ENCODE data around the gene FGF2. TPM values are rescaled to one million over a fixed set of nuclear protein-coding genes. Genes with fewer than 3 reads are reported as not detected.
A peak's percentile ranks its signal among the peaks of the same experiment; 100 is the strongest.

FGF2 gene
- total RNA-seq, 4 donors from 2014 or later: 5.1 to 57.9 (median 33.5) TPM

DNA sequence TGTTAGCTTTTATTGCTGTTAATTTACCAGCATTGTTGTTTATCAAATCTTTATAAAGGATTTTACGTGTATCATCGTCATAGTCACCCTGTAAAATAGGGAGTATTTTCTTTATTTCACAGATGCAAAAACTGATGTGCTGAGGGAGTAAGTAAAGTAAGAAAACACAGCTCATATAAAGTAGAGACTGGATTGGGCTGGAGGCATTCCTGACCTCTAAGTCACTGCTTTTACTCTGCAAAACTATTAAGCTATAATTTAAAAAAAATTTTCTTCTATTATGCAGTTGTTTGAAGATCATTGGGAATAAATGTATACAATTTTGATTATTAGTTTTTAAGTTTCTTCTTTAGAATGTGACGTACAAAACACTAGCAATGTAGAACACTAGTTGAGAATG lies 49.8 kb downstream of the FGF2 start:
- DNase-seq: no peak
- H3K4me3 ChIP-seq: no peak overlapping the region
- no peaks in the 10 kb centered on the region for H3K27me3 ChIP-seq
- H3K4me1 ChIP-seq: peaks cover 0 to 5% of the 10 kb centered on the region in 2 donors
- no peak overlapping the region for H3K27ac ChIP-seq
- TF ChIP-seq, protein P1, sequence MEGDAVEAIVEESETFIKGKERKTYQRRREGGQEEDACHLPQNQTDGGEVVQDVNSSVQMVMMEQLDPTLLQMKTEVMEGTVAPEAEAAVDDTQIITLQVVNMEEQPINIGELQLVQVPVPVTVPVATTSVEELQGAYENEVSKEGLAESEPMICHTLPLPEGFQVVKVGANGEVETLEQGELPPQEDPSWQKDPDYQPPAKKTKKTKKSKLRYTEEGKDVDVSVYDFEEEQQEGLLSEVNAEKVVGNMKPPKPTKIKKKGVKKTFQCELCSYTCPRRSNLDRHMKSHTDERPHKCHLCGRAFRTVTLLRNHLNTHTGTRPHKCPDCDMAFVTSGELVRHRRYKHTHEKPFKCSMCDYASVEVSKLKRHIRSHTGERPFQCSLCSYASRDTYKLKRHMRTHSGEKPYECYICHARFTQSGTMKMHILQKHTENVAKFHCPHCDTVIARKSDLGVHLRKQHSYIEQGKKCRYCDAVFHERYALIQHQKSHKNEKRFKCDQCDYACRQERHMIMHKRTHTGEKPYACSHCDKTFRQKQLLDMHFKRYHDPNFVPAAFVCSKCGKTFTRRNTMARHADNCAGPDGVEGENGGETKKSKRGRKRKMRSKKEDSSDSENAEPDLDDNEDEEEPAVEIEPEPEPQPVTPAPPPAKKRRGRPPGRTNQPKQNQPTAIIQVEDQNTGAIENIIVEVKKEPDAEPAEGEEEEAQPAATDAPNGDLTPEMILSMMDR (IDR thresholded peaks at IDR 0.05): no peak
- TF ChIP-seq POLR2A (IDR thresholded peaks at IDR 0.05): no peak
- intact Hi-C loops (cut with DNase I; ENCODE audit: low total_unique reads): no loop called here
- H3K36me3 ChIP-seq: no peaks in the 10 kb centered on the region
- no peaks in the 10 kb centered on the region for H3K9me3 ChIP-seq

DNA sequence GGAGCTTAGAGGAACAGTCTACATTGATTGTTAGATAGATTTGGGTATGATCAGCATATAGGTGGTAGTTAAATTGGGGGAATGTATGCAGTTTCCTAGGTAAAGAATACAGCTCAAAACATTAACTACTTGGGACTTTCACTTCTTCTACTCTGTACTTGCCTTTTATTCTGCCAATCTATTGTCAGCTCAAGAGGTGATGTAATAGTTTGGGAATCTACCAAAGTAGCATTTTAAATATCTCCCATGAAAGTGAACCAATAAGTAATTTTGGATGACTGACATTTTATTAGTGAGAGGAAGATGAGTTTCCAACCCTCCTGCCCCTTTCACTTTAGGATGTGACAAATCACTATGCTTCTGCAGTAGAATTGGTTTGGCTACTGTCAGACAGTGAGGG lies 52.4 kb downstream of the FGF2 start:
- Histone ChIP-seq H3K4me1 (peaks cover 0 to under 1% of the 10 kb centered on the region in 2 donors), H3K9me3 (no peaks in the 10 kb centered on the region), H3K27ac (no peak overlapping the region), H3K4me3 (no peak overlapping the region), H3K27me3 (no peaks in the 10 kb centered on the region), H3K36me3 (no peaks in the 10 kb centered on the region)
- intact Hi-C loops (cut with DNase I; ENCODE audit: low total_unique reads): no loop called here
- no peak for DNase-seq
- TF ChIP-seq, protein P1 (IDR thresholded peaks at IDR 0.05): no peak
- no peak for TF ChIP-seq POLR2A (IDR thresholded peaks at IDR 0.05)

DNA sequence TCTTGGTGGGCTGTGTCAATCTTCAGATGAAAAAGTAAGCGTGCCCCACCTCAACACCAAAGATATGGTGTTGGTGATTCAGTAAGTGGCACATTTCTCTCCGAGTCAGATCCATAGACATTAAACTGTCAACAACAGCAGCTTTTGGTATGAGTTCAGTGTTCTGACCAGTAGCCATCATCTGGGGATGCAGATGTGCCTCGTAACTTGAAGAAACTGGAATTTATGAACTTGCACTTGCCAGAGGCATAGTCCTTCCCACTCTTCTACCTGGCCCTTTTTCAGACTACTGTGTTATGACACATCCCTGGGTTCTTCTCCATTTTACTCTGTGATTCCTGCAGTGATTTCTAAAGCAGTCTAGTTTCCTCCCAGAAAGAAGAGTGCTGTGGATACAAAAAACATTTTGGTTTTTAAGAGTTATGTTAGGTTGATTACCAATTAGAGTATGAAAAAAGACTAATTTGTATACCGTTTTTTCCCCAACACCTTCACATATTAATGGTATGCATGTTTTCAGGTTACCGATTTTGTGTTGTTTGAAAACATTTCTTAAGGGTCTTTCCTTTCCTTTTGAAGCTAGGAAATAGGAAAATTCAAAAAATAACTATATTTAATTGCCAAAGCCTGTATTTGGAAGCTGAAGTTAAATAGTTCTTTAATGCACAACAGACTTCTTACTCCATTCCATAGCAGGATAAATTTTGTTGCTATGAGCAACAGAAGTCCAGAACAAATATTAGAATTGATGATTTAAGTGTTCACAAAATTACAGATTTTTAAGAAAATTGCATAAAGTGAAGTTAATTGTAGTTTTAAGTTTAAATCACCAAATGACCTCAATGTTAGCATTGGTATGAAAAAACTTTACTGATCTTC lies 56.5 kb downstream of the FGF2 start:
- intact Hi-C loops (cut with DNase I; ENCODE audit: low total_unique reads): no loop called here

DNA sequence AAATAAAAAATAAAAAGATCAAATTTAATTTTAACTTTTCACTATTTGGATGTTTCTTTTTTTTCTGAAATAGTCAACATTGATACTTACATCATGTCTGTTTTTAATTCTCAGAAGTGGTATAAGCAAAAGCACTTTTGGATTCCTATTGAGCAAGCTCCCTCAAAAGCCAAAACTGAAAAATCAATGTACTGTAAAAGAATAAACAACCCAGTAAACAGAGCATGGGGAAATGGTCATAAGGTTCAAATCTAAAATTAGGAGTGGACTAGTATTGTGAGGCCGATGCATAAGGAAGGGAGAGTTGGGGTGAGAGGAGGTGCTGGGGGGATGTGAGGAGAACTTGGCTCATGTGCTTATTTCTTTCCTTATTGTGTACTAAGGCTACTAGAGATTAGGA lies 57.9 kb downstream of the FGF2 start:
- Histone ChIP-seq H3K27ac (no peak overlapping the region), H3K9me3 (no peaks in the 10 kb centered on the region), H3K4me3 (no peak overlapping the region), H3K27me3 (no peaks in the 10 kb centered on the region), H3K36me3 (no peaks in the 10 kb centered on the region), H3K4me1 (no peaks in the 10 kb centered on the region)
- TF ChIP-seq POLR2A (IDR thresholded peaks at IDR 0.05): no peak
- TF ChIP-seq, protein P1 (IDR thresholded peaks at IDR 0.05): no peak
- no peak for DNase-seq
- intact Hi-C loops (cut with DNase I; ENCODE audit: low total_unique reads): no loop called here

More for the DNA sequence above, 56.5 kb downstream of the FGF2 start:
- Histone ChIP-seq H3K36me3 (no peaks in the 10 kb centered on the region), H3K9me3 (no peaks in the 10 kb centered on the region), H3K4me3 (no peak overlapping the region), H3K27ac (no peak overlapping the region), H3K4me1 (no peaks in the 10 kb centered on the region), H3K27me3 (no peaks in the 10 kb centered on the region)
- TF ChIP-seq, protein P1 (IDR thresholded peaks at IDR 0.05): no peak
- no peak for TF ChIP-seq POLR2A (IDR thresholded peaks at IDR 0.05)
- no peak for DNase-seq

DNA sequence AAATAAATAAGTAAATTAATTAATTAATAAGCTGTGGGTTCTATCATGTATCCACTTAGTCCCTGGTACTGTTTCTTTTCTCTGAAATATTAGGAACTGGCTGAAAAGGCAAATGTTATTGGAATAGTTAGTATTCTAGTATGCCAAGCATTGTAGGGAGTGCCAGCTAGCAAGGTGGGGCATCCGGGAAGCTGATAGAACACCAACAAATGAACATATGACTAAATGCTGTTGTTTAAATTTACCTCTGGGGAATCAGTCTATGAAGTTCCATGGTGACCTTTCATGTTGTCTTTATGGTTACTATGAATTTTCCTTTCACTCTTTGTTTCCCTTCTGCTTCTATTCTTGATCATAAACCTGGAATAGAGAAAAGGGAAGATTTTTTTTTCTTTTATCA lies 63.1 kb downstream of the FGF2 start:
- no peaks in the 10 kb centered on the region for H3K36me3 ChIP-seq
- H3K27me3 ChIP-seq: no peaks in the 10 kb centered on the region
- no peaks in the 10 kb centered on the region for H3K9me3 ChIP-seq
- peak overlapping the region in 1 of 2 donors; percentile 3 for H3K4me3 ChIP-seq
- no peak for TF ChIP-seq POLR2A (IDR thresholded peaks at IDR 0.05)
- TF ChIP-seq, protein P1 (IDR thresholded peaks at IDR 0.05): no peak
- no peak for DNase-seq
- intact Hi-C loops (cut with DNase I; ENCODE audit: low total_unique reads): no loop called here
- H3K27ac ChIP-seq: peak overlapping the region; percentile 27 to 67
- H3K4me1 ChIP-seq: no peaks in the 10 kb centered on the region

All from uterus (tissue), 4 donors.